Suprapubic skin (tissue), 4 donors: ENCODE data around the gene GATAD2B.

ENCODE experiments used
- POLR2A ChIP-seq, 2 donors: fragments of 450-650 bp; IDR thresholded peaks; one replicate each; pipeline ENCODE4 v1.6.1; 2017; ENCODE audit warnings: antibody characterized with exemption in 2 of 2, mild to moderate bottlenecking in 2 of 2, moderate library complexity in 2 of 2
- POLR2AphosphoS5 ChIP-seq, 3 donors: sonication (generic); formaldehyde crosslinking; IDR thresholded peaks; one replicate each; pipeline ENCODE4 v1.6.1; 2017; ENCODE audit warnings: antibody characterized with exemption in 3 of 3
- TF ChIP-seq, protein P1 (sequence below), 2 donors: fragments of 200-600 bp in 1 of 2; fragments of 450-650 bp in 1 of 2; sonication (generic) in 1 of 2; IDR thresholded peaks; one replicate each; pipeline ENCODE4 v1.5.1; 2016 to 2019; ENCODE audit warnings: antibody characterized with exemption in 2 of 2, mild to moderate bottlenecking in 1 of 2, moderate library complexity in 1 of 2

DNA sequence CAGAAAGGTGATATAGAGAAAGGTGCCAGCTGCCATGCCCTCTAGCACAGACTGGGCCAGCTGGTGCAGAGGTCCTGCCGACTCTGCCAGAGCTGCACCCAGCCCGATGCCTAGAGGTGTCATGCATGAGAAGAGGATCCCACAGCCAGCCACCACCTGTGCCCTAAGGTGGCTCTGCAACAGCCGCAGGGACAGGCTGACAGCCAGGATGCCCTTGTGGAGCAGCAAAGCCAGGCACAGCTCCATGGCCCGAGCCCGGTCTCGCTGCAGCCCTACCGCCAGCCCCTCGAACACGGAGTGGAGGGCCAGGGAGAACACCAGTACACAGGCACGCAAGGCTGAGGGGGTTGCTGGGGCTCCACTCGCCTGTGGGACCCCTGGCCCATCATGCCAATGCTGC, 37.4 kb upstream of the GATAD2B start:
- TF ChIP-seq, protein P1, sequence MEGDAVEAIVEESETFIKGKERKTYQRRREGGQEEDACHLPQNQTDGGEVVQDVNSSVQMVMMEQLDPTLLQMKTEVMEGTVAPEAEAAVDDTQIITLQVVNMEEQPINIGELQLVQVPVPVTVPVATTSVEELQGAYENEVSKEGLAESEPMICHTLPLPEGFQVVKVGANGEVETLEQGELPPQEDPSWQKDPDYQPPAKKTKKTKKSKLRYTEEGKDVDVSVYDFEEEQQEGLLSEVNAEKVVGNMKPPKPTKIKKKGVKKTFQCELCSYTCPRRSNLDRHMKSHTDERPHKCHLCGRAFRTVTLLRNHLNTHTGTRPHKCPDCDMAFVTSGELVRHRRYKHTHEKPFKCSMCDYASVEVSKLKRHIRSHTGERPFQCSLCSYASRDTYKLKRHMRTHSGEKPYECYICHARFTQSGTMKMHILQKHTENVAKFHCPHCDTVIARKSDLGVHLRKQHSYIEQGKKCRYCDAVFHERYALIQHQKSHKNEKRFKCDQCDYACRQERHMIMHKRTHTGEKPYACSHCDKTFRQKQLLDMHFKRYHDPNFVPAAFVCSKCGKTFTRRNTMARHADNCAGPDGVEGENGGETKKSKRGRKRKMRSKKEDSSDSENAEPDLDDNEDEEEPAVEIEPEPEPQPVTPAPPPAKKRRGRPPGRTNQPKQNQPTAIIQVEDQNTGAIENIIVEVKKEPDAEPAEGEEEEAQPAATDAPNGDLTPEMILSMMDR (IDR thresholded peaks at IDR 0.05): no peak
- TF ChIP-seq POLR2A (IDR thresholded peaks at IDR 0.05): no peak
- no peak for TF ChIP-seq POLR2AphosphoS5 (IDR thresholded peaks at IDR 0.05)
